GM12872 (cell line): ENCODE measurements around the gene ZNF808.

Experiments
- CTCF ChIP-seq: IDR thresholded peaks from 3 replicates; pipeline ENCODE4 v1.5.1; 2011; ENCODE audit warnings: low read depth, mild to moderate bottlenecking, low read length, moderate library complexity; ENCODE audit not compliant: insufficient read depth

ZNF808 gene

GRCh38 chr19:52527134-52527955 lies at the start of gene ZNF808:
TSS of gene ZNF808 (plus strand) at chr19:52527668. CDS start at chr19:52543285, 15,617 bp downstream.
- TF ChIP-seq CTCF: peak; percentile 73

- TF ChIP-seq CTCF: no peak
These were observed 35.1 kb upstream of the ZNF808 start for GRCh38 chr19:52492201-52492993.

GRCh38 chr19:52492994-52493470 lies 34.4 kb upstream of the ZNF808 start:
- no peak for TF ChIP-seq CTCF

GRCh38 chr19:52494518-52494917 lies 33.0 kb upstream of the ZNF808 start:
- TF ChIP-seq CTCF: no peak

- TF ChIP-seq CTCF: no peak
These were observed 28.9 kb upstream of the ZNF808 start for GRCh38 chr19:52498571-52498970.

GRCh38 chr19:52507266-52507665 lies 20.2 kb upstream of the ZNF808 start:
- TF ChIP-seq CTCF: no peak

- TF ChIP-seq CTCF: no peak
These were observed 11.3 kb upstream of the ZNF808 start for GRCh38 chr19:52516191-52516590.
